ENCODE measurements around the gene ODAD4.
"Not testable (repeated sequence)": the region's sequence is repeated elsewhere in the genome, so short reads cannot be mapped to it uniquely, and the experiment has no call there.

ODAD4 gene

GRCh38 chr17:41910701-41911391, 19.6 kb upstream of the ODAD4 start:
- in situ Hi-C loops (cut with MboI; ENCODE audit: low sequenced_read_pairs), result no loop called here

- in situ Hi-C loops (cut with MboI; ENCODE audit: low sequenced_read_pairs), result no loop called here
Observed at GRCh38 chr17:41912925-41913324, 17.5 kb upstream of the ODAD4 start.

GRCh38 chr17:41913798-41914197, 16.6 kb upstream of the ODAD4 start:
- in situ Hi-C loops (cut with MboI; ENCODE audit: low sequenced_read_pairs), result no loop called here

- in situ Hi-C loops (cut with MboI; ENCODE audit: low sequenced_read_pairs), result no loop called here
Observed at GRCh38 chr17:41914358-41914766, 16.1 kb upstream of the ODAD4 start.

- in situ Hi-C loops (cut with MboI; ENCODE audit: low sequenced_read_pairs), result no loop called here
Observed at GRCh38 chr17:41915020-41915419, 15.4 kb upstream of the ODAD4 start.

- in situ Hi-C loops (cut with MboI; ENCODE audit: low sequenced_read_pairs), result no loop called here
Observed at GRCh38 chr17:41915566-41915965, 14.9 kb upstream of the ODAD4 start.

- in situ Hi-C loops (cut with MboI; ENCODE audit: low sequenced_read_pairs), result no loop called here
Observed at GRCh38 chr17:41917192-41917591, 13.2 kb upstream of the ODAD4 start.

GRCh38 chr17:41917679-41918313, 12.6 kb upstream of the ODAD4 start:
- in situ Hi-C loops (cut with MboI; ENCODE audit: low sequenced_read_pairs), result no loop called here

- in situ Hi-C loops (cut with MboI; ENCODE audit: low sequenced_read_pairs), result no loop called here
Observed at GRCh38 chr17:41918314-41919164, 11.9 kb upstream of the ODAD4 start, which contains the start of gene ACLY. Gene ACLY (minus strand): TSS chr17:41918951. CDS start chr17:41913873, 5,078 bp downstream.

GRCh38 chr17:41919165-41919817, 11.1 kb upstream of the ODAD4 start:
- in situ Hi-C loops (cut with MboI; ENCODE audit: low sequenced_read_pairs), result no loop called here

GRCh38 chr17:41919840-41920579, 10.4 kb upstream of the ODAD4 start:
- in situ Hi-C loops (cut with MboI; ENCODE audit: low sequenced_read_pairs), result no loop called here

- in situ Hi-C loops (cut with MboI; ENCODE audit: low sequenced_read_pairs), result no loop called here
Observed at GRCh38 chr17:41920580-41920955, 9.8 kb upstream of the ODAD4 start.

- in situ Hi-C loops (cut with MboI; ENCODE audit: low sequenced_read_pairs), result no loop called here
Observed at GRCh38 chr17:41925991-41926590, 4.3 kb upstream of the ODAD4 start.

GRCh38 chr17:41928693-41929251, 1.6 kb upstream of the ODAD4 start:
- in situ Hi-C loops (cut with MboI; ENCODE audit: low sequenced_read_pairs), result no loop called here

GRCh38 chr17:41930833-41931156, 378 bp downstream of the ODAD4 start:
- in situ Hi-C loops (cut with MboI; ENCODE audit: low sequenced_read_pairs), result not testable (repeated sequence)

- in situ Hi-C loops (cut with MboI; ENCODE audit: low sequenced_read_pairs), result not testable (repeated sequence)
Observed at GRCh38 chr17:41931715-41932114, 1.3 kb downstream of the ODAD4 start.

GRCh38 chr17:41932816-41933389, 2.5 kb downstream of the ODAD4 start:
- in situ Hi-C loops (cut with MboI; ENCODE audit: low sequenced_read_pairs), result no loop called here

- in situ Hi-C loops (cut with MboI; ENCODE audit: low sequenced_read_pairs), result no loop called here
Observed at GRCh38 chr17:41935641-41936040, 5.2 kb downstream of the ODAD4 start.

All from HL-60/S4 (cell line).